GM11168 (cell line): ENCODE measurements around the gene CIC.

Source experiments
- in situ Hi-C: fragments of 300-500 bp; cut with MboI; formaldehyde crosslinking; loops from one replicate; pipeline ENCODE4 v1.12.0; 2022; ENCODE audit warnings: low sequenced_read_pairs; ENCODE audit not compliant: unreplicated experiment

CIC gene

DNA sequence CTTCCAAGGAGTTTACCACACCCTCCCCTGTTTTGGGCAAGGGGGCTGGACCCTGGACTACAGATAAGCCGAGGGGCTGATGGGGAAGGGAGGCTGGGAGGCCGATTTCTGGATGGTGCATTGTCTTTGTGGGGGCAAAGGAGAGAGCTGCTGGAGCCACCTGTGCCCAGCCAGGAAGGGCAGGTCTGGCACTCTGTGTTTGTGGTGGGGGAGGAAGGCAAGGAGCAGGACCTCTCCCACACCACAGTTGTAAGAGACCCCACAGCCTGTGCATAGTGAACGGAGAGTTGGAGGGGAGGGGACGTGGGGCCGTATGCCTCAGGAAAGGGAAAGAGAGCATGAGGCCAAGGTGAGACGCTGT, 16.9 kb downstream of the CIC start:
- in situ Hi-C loops: no loop called here

DNA sequence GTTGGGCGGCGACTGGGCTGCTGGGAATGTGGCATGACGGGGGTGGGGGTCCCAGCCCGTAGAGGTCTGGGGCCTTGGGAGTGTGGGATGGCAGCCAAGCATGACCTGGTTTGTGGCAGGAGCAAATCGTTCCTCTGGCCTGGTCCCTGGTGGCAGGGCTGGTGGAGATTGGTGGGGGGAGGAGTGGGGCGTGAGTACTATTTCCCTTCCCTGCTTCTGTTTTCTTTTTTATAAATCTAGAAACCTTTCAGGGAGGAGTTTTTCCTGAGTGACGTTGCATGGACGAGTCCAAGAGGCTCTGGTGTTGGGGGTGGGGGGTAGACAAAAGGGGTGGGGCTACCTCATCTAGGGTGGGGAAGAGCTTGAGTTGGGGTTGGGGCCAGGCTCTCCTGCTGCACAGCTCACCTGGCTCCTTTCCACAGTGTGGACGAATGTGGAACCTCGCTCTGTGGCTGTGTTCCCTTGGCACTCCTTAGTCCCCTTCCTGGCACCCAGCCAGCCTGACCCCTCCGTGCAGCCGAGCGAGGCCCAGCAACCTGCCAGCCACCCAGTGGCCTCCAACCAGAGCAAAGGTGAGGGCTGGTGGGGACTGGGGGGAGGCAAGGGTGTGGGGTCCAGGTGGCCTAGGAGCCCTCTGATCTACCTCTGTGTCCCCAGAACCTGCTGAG, 17.4 kb downstream of the CIC start:
- in situ Hi-C loops: no loop called here

DNA sequence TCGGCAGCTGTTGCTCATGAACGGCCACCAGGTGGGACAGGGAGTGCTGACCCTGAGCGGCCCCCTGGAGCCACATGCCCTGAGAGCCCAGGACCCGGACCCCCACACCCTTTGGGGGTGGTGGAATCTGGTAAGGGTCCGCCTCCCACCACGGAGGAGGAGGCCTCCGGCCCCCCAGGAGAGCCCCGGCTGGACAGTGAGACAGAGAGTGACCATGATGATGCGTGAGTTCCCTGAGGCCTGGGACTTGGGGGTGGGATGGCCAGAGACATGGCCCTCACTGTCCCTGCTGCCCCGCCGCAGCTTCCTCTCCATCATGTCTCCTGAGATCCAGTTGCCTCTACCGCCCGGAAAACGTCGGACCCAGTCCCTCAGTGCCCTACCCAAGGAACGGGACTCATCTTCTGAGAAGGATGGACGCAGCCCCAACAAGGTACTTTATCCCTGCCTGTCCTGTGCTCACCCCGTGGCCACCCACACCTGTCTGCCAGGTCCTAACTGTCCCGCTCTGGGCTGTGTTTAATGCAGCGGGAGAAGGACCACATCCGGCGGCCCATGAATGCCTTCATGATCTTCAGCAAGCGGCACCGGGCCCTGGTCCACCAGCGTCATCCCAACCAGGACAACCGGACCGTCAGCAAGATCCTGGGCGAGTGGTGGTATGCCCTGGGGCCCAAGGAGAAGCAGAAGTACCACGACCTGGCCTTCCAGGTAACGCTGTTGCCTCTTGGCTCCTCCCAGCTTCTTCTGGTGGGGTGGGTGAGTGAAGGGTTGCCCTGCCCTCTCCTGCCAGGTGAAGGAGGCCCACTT, 18.2 kb downstream of the CIC start:
- in situ Hi-C loops: no loop called here

DNA sequence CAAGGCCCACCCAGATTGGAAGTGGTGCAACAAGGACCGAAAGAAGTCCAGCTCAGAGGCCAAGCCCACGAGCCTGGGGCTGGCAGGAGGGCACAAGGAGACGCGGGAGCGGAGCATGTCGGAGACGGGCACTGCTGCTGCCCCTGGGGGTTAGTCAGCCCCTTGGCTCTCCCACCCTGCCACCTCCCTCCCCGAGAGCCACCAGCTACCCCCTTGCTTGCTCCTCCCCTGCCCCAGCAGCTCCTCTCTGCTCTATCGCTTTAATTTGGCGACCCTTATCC, 18.7 kb downstream of the CIC start:
- in situ Hi-C loops: no loop called here

DNA sequence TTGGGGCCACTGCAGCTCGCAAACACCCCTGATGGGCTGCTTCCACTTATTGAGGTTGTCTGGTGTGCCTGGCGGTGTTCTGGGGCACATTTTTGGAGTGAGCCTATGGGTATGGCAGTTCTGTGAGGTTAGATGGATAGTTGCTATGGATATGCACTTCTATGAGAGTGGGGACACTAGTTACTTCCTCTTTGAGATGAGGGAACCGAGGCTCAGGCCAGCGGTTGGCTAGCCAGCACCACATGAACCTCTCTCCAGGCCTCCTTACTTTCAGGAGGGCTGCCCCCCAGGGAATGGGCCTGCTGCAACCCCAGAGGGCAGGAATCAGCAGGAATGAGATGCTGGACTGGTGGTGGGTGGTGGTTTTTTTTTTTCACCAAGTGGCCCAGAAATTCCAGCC, 19.3 kb downstream of the CIC start:
- in situ Hi-C loops: no loop called here

DNA sequence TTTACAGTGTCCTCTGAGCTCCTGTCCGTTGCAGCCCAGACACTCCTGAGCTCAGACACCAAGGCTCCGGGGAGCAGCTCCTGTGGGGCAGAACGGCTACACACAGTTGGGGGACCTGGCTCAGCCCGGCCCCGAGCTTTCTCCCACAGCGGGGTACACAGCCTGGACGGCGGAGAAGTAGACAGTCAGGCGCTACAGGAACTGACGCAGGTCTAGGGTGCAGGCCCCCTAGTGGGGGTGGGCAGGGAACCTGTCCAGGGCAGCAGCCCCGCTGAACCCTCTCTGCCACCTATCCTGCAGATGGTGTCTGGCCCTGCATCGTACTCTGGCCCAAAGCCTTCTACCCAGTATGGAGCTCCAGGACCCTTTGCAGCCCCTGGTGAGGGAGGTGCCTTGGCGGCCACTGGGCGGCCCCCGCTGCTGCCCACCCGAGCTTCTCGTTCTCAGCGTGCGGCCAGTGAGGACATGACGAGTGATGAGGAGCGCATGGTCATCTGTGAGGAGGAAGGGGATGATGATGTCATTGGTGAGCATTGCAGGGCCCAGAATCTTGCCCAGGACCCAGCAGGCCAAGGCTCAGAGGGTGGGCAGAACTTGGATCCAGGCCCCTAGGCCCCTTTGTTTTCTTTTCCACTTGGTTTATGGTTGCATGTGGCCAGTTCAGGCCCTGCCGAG, 20.0 kb downstream of the CIC start:
- in situ Hi-C loops: no loop called here

DNA sequence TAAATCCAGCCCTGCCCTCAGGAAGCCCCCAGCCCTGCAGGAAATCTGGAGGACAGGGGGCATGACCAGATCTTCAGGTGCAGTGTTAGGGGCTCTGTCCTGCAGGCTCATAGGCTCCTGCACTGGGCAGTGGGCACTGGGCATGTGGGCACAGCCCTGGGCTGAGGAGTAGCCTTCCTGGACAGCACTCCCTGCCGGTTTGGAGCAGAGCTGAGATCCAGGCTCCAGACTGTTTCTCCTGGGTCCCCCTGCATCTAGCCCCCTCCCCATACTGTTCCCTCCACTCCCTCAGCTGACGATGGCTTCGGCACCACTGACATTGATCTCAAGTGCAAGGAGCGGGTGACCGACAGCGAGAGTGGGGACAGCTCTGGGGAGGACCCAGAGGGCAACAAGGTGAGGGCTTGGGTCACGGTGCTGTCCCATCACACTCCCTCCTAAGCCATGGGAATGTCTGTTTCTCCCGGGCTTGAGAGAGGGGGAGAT, 20.5 kb downstream of the CIC start:
- in situ Hi-C loops: no loop called here

DNA sequence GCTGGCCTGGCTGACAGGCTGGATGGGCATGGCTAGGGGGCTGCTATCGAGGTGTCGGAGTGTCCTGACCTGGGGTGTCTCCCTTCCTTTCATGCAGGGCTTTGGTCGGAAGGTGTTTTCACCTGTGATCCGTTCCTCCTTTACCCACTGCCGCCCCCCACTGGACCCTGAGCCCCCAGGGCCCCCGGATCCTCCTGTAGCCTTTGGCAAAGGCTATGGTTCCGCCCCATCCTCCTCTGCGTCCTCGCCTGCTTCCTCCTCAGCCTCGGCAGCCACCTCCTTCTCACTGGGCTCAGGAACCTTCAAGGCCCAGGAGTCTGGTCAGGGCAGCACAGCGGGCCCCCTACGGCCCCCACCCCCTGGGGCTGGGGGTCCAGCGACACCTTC, 21.1 kb downstream of the CIC start:
- in situ Hi-C loops: no loop called here

DNA sequence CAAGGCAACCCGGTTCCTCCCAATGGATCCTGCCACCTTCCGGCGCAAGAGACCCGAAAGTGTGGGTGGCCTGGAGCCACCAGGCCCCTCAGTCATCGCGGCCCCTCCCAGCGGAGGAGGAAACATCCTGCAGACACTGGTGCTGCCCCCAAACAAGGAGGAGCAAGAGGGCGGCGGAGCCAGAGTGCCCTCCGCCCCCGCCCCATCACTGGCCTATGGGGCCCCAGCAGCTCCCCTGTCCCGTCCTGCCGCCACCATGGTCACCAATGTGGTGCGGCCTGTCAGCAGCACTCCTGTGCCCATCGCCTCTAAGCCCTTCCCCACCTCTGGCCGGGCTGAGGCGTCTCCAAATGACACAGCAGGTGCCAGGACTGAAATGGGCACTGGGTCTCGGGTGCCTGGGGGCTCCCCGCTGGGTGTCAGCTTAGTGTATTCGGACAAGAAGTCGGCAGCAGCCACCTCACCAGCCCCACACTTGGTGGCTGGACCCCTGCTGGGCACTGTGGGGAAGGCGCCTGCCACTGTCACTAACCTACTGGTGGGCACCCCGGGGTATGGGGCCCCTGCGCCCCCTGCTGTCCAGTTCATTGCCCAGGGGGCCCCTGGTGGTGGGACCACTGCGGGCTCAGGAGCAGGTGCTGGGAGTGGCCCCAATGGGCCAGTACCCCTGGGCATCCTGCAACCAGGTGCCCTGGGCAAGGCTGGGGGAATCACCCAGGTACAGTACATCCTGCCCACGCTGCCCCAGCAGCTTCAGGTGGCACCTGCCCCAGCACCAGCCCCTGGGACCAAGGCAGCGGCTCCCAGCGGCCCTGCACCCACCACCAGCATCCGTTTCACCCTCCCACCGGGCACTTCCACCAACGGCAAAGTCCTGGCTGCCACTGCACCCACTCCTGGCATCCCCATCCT, 21.7 kb downstream of the CIC start:
- in situ Hi-C loops: no loop called here

DNA sequence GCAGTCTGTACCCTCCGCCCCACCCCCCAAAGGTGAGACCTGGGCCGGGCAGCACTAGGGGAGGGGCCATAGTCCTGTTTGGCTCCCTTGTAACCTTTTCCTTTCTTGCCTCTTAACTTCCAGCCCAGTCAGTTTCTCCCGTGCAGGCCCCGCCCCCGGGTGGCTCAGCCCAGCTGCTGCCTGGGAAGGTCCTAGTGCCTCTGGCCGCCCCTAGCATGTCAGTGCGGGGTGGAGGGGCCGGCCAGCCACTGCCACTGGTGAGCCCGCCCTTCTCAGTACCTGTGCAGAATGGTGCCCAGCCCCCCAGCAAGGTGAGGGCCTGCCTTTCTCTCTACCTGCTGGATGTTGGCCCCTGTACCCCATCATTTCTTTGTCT, 22.4 kb downstream of the CIC start:
- in situ Hi-C loops: no loop called here

DNA sequence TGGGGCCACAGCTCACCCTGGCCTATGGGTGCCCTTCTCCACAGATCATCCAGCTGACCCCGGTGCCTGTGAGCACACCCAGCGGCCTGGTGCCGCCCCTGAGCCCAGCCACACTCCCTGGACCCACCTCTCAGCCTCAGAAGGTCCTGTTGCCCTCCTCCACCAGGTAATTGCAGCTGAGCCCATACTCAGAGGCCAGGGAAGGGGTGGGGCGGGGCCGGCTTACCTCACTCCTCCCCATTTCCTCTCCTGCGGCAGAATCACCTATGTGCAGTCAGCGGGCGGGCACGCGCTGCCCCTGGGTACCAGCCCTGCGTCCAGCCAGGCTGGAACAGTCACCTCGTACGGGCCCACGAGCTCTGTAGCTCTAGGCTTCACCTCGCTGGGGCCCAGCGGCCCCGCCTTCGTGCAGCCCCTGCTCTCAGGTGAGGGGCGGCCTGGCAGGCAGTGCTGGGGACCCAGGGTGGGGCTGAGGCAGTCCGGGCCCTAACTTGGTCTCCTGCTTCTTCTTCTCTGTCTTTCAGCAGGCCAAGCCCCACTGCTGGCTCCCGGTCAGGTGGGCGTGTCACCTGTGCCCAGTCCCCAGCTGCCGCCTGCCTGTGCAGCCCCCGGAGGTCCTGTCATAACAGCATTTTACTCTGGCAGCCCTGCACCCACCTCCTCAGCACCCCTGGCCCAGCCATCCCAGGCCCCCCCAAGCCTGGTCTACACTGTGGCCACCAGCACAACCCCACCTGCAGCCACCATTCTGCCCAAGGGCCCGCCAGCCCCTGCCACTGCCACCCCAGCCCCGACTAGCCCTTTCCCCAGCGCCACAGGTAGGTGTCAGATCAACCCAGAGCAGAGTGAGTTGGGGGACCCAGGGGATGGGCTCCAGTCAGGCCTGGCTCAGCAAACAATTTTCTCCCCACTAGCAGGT, 23.2 kb downstream of the CIC start:
- in situ Hi-C loops: no loop called here

DNA sequence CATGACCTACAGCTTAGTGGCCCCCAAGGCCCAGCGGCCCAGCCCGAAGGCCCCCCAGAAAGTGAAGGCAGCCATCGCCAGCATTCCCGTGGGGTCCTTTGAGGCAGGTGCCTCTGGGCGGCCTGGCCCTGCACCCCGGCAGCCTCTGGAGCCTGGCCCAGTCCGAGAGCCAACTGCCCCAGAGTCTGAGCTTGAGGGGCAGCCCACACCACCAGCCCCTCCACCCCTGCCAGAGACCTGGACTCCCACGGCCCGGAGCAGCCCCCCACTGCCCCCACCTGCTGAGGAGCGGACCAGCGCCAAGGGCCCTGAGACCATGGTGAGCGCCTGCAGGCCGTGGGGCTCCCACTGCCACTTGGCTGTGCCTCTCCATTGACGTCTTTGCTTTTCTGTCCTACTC, 23.9 kb downstream of the CIC start:
- in situ Hi-C loops: no loop called here

DNA sequence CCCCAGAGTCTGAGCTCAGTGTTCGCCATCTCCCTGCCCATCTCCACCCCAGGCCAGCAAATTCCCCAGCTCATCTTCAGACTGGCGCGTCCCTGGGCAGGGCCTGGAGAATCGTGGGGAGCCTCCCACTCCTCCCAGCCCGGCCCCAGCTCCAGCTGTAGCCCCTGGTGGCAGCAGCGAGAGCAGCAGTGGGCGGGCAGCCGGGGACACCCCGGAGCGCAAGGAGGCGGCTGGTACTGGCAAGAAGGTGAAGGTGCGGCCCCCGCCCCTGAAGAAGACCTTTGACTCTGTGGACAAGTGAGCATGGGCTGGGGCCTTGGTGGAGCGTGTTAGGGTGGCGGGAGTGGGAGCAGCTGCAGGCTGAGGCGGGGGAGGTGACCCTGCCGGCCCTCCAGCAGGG, 24.5 kb downstream of the CIC start:
- in situ Hi-C loops: no loop called here

DNA sequence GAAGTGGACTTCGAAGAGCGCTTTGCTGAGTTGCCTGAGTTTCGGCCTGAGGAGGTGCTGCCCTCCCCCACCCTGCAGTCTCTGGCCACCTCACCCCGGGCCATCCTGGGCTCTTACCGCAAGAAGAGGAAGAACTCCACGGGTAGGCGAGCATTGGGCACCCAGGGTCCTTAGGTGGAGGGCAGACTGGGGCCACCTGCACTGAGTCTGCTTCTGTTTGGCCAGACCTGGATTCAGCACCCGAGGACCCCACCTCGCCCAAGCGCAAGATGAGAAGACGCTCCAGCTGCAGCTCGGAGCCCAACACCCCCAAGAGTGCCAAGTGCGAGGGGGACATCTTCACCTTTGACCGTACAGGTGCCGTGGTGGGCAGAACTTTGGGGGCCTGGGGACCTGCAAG, 24.9 kb downstream of the CIC start:
- in situ Hi-C loops: no loop called here

DNA sequence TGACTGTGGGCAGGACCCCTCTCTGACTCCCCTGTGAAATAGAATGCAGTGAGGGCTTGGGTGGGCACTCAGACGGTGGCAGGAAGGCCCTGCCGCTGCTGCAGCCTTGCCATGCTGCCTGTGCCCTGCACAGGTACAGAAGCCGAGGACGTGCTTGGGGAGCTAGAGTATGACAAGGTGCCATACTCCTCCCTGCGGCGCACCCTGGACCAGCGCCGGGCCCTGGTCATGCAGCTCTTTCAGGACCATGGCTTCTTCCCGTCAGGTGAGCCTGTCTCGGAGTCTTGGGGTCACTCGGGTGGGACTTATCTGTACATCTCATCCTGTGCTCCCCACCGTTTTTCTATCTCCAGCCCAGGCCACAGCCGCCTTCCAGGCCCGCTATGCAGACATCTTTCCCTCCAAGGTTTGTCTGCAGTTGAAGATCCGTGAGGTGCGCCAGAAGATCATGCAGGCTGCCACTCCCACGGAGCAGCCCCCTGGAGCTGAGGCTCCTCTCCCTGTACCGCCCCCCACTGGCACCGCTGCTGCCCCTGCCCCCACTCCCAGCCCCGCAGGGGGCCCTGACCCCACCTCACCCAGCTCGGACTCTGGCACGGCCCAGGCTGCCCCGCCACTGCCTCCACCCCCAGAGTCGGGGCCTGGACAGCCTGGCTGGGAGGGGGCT, 25.6 kb downstream of the CIC start:
- in situ Hi-C loops: no loop called here

DNA sequence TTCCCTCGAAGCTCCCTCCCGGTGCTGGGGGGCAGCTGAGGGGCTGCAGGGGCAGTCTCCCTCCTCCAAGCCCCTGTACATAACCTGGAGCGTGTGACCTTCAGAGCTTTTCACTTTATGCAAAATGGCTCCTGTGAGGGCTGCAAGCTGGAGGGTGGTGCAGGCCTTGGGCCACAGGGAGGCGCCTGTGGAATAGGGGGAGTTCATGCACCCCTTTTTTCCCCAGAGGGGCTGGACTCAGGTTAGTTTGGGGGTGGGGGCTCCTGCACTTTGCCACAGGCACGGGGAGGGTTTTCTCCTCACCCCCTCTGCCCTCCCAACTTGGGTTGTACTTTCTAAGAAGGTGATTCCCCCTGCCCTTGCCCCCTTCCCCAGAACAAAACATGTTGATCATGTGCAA, 26.3 kb downstream of the CIC start:
- in situ Hi-C loops: no loop called here

DNA sequence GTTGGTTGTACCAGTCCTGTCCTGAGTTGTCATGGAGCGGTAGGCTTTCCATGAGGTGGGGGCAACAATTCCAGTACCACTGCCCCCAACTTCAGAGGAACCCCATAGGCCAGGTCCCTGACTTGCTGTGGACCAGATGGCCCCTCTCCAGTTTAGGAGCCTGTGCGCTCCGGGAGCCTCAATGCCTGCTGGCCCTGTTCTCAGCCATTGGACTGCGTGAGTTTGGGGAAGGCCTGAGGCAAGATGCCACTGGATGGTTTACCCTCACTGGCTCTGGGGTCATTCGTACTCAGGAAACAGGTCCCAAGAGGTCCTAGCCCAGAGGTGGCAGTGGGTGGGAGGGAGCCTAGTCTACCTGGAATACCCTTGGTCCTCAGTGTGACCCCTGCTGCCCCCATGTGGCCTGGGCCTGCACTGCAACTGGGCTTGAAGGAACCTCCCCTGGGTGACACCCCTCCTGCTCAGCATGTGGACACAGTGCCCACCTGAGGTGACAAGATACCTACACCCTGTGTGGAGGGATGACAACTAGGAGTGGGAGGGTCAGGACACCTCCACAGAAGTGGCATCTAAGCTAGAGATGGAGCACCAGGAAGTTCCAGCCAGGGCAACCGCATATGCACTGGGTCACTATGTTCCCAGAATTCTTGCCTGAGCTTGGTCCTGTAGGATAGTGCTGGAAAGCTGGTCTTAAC, 26.9 kb downstream of the CIC start:
- in situ Hi-C loops: no loop called here

DNA sequence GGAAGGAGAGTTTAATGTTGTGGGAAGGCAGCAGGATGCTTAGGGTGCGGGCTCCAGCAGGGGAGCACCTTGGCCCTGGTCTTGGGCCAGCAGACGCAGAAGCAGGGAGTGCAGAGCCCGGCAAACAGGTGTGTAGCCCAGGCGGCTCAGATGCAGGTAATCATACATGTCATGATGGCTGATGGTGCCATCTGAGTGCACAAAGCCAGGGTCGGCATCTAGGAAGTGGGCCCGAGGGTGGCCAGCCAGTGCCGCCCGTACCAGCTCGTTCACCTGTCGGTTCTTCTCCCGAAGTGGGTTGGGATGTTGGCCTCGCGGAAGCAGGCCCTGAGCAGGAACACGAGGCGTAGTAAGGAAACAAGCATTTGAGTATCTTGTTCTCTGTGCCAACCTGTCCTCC, 28.0 kb downstream of the CIC start:
- in situ Hi-C loops: no loop called here
